PC-3 (cell line): ENCODE measurements around the gene TIAM2. TPM values are rescaled to one million over a fixed set of nuclear protein-coding genes. Genes with fewer than 3 reads are reported as not detected.
A peak's percentile ranks its signal among the peaks of the same experiment; 100 is the strongest.

Experiments used
- ATAC-seq: fragments of 200-7000 bp; cut with Tn5 transposase; 2 replicates; pipeline ENCODE4 v1.9.1; 2020; ENCODE audit warnings: mild to moderate bottlenecking, moderate library complexity
- BruUV-seq: library from RNA; stranded (reverse); fragments of 400-500 nt; replicated peaks from 2 replicates; lab custom pipeline; 2021; lab: Mats Ljungman, UMichigan
- CTCF ChIA-PET: fragments of 300-600 bp; sonication (Branson Sonifier 250); formaldehyde crosslinking; loops from one replicate; lab custom pipeline; 2022; ENCODE audit warnings: antibody characterized with exemption; lab: Charles Lee
- POLR2A ChIA-PET: fragments of 300-600 bp; sonication (Branson Sonifier 250); formaldehyde crosslinking; loops from one replicate; lab custom pipeline; 2022; ENCODE audit warnings: antibody characterized with exemption; ENCODE audit not compliant: unreplicated experiment; lab: Charles Lee
- DNase-seq: peaks from one replicate; pipeline ENCODE4 v3.0.0-alpha.2; 2015
- H2AFZ ChIP-seq: fragments of 300-600 bp; sonication (generic); 2 replicates; pipeline ENCODE4 v1.6.0; 2016; ENCODE audit warnings: antibody characterized with exemption, low read length
- H3F3A ChIP-seq: fragments of 300-600 bp; sonication (generic); one replicate; pipeline ENCODE4 v1.6.0; 2017; ENCODE audit warnings: antibody characterized with exemption, low read length, control low read depth, mild to moderate bottlenecking; ENCODE audit not compliant: unreplicated experiment
- H3K27ac ChIP-seq: fragments of 300-600 bp; sonication (generic); 2 replicates; pipeline ENCODE4 v1.5.1; 2016; ENCODE audit warnings: mild to moderate bottlenecking, low read length
- H3K27me3 ChIP-seq: fragments of 300-600 bp; sonication (generic); 2 replicates; pipeline ENCODE4 v1.6.1; 2016; ENCODE audit warnings: low read length, mixed read lengths
- H3K36me3 ChIP-seq: fragments of 300-600 bp; sonication (generic); 2 replicates; pipeline ENCODE4 v1.6.1; 2016; ENCODE audit warnings: low read depth, mixed run types, low read length, mixed read lengths
- H3K4me1 ChIP-seq: fragments of 300-600 bp; sonication (generic); 2 replicates; pipeline ENCODE4 v1.5.1; 2016; ENCODE audit warnings: low read length; ENCODE audit not compliant: insufficient read depth
- H3K4me2 ChIP-seq: fragments of 300-600 bp; sonication (generic); 2 replicates; pipeline ENCODE4 v1.6.0; 2016; ENCODE audit warnings: low read length
- H3K4me3 ChIP-seq: fragments of 300-600 bp; sonication (generic); 2 replicates; pipeline ENCODE4 v1.5.1; 2016; ENCODE audit warnings: mild to moderate bottlenecking, low read length, mixed read lengths
- H3K79me2 ChIP-seq: fragments of 300-600 bp; sonication (generic); 2 replicates; pipeline ENCODE4 v1.6.1; 2017; ENCODE audit warnings: low read length, mixed read lengths
- H3K9ac ChIP-seq: fragments of 300-600 bp; sonication (generic); 2 replicates; pipeline ENCODE4 v1.6.0; 2016; ENCODE audit warnings: mild to moderate bottlenecking, low read length
- H3K9me2 ChIP-seq: fragments of 300-600 bp; sonication (generic); replicated peaks from 2 replicates; pipeline ENCODE4 v1.6.1; 2016; ENCODE audit warnings: mixed run types, low read length, mixed read lengths
- H3K9me3 ChIP-seq: fragments of 300-600 bp; sonication (generic); 2 replicates; pipeline ENCODE4 v1.6.1; 2016; ENCODE audit warnings: low read length, mixed read lengths
- H4K20me1 ChIP-seq: fragments of 300-600 bp; sonication (generic); 2 replicates; pipeline ENCODE4 v1.6.1; 2016; ENCODE audit warnings: low read length, mixed read lengths
- CTCF ChIP-seq: fragments of 300-600 bp; sonication (generic); conservative IDR thresholded peaks from 2 replicates; pipeline ENCODE4 v1.5.1; 2017; ENCODE audit warnings: antibody characterized with exemption, low read depth, mild to moderate bottlenecking, low read length
- EZH2 ChIP-seq: fragments of 300-600 bp; sonication (generic); IDR thresholded peaks from one replicate; pipeline ENCODE4 v1.6.1; 2017; ENCODE audit warnings: antibody characterized with exemption, mild to moderate bottlenecking, low read length; ENCODE audit not compliant: unreplicated experiment
- EZH2phosphoT487 ChIP-seq: fragments of 300-600 bp; sonication (generic); IDR thresholded peaks from 2 replicates; pipeline ENCODE4 v1.6.1; 2018; ENCODE audit warnings: mild to moderate bottlenecking, antibody characterized with exemption, low read length, borderline replicate concordance
- intact Hi-C: fragments of 100-400 bp; cut with micrococcal nuclease; formaldehyde crosslinking; loops from 2 replicates; pipeline ENCODE4 v1.9.0; 2023
- total RNA-seq: library from RNA; depleted of rRNA; stranded (reverse); fragments of >200 nt; gene quantifications from 2 replicates; pipeline ENCODE4 v1.2.3, GENCODE V29; 2014

The TIAM2 gene
- total RNA-seq, 1 experiment from 2014 or later, result 4.5 TPM

- DNase-seq, result peak; percentile 81
- Histone ChIP-seq H3K36me3 (no peaks in the 10 kb centered on the region), H3K79me2 (no peaks in the 10 kb centered on the region), H3K9me3 (no peaks in the 10 kb centered on the region), H3K4me3 (peak overlapping the region; percentile 9; the same call in 1 of the 2 replicates), H3F3A (no peaks in the 10 kb centered on the region), H3K9ac (peak overlapping the region; percentile 51; the same call in 1 of the 2 replicates), H3K9me2 (no peaks in the 10 kb centered on the region), H3K27ac (peak overlapping the region; percentile 76), H3K27me3 (no peaks in the 10 kb centered on the region), H2AFZ (peak overlapping the region; percentile 43; the same call in 1 of the 2 replicates), H3K4me1 (peaks cover 23% of the 10 kb centered on the region), H3K4me2 (peak overlapping the region; percentile 54), H4K20me1 (no peaks in the 10 kb centered on the region)
- intact Hi-C loops, result loop anchor here (2.0 kb wide), 1 partner anchor 44 kb away; no protein-coding TSS in a partner anchor
- POLR2A ChIA-PET, result no interaction called here
- no TSS peak for BruUV-seq
- TF ChIP-seq EZH2, result no peak
- TF ChIP-seq CTCF, result no peak
- TF ChIP-seq EZH2phosphoT487, result no peak
- CTCF ChIA-PET, result interaction anchor here (0.6 kb wide), 2 partner anchors 57 to 1624 kb away, joined by 3 to 6 read pairs; no protein-coding TSS in a partner anchor
- ATAC-seq, result peak; percentile 99
Measured at GRCh38 chr6:155126727-155127439, 131.8 kb downstream of the TIAM2 start.

- no peak for DNase-seq
- no TSS peak for BruUV-seq
- Histone ChIP-seq H4K20me1 (no peaks in the 10 kb centered on the region), H3K9me3 (no peaks in the 10 kb centered on the region), H3F3A (no peaks in the 10 kb centered on the region), H3K79me2 (no peaks in the 10 kb centered on the region), H3K36me3 (no peaks in the 10 kb centered on the region), H3K9ac (no peak overlapping the region), H3K27me3 (no peaks in the 10 kb centered on the region), H3K4me3 (no peak overlapping the region), H3K4me1 (peaks cover 23% of the 10 kb centered on the region), H3K4me2 (no peak overlapping the region), H3K27ac (no peak overlapping the region), H2AFZ (no peak overlapping the region), H3K9me2 (no peaks in the 10 kb centered on the region)
- CTCF ChIA-PET, result no interaction called here
- no peak for ATAC-seq
- POLR2A ChIA-PET, result no interaction called here
- intact Hi-C loops, result no loop called here
- TF ChIP-seq EZH2phosphoT487 (no peak), CTCF (no peak), EZH2 (no peak)
Measured at GRCh38 chr6:155128977-155129376, 133.9 kb downstream of the TIAM2 start.

GRCh38 chr6:155129744-155130143 lies 134.6 kb downstream of the TIAM2 start:
- Histone ChIP-seq H2AFZ (no peak overlapping the region), H3K9ac (no peak overlapping the region), H3K27me3 (no peaks in the 10 kb centered on the region), H3F3A (no peaks in the 10 kb centered on the region), H4K20me1 (no peaks in the 10 kb centered on the region), H3K4me2 (no peak overlapping the region), H3K79me2 (no peaks in the 10 kb centered on the region), H3K36me3 (no peaks in the 10 kb centered on the region), H3K9me3 (no peaks in the 10 kb centered on the region), H3K9me2 (no peaks in the 10 kb centered on the region), H3K4me1 (peaks cover 29% of the 10 kb centered on the region), H3K27ac (no peak overlapping the region), H3K4me3 (no peak overlapping the region)
- ChIA-PET POLR2A (no interaction called here), CTCF (no interaction called here)
- intact Hi-C loops, result no loop called here
- TF ChIP-seq EZH2 (no peak), EZH2phosphoT487 (no peak), CTCF (no peak)
- ATAC-seq (no peak), DNase-seq (no peak)
- BruUV-seq, result no TSS peak
